Measurements from ENCODE around the gene ALDH3A2.
A peak's percentile ranks its signal among the peaks of the same experiment; 100 is the strongest.

ALDH3A2 gene

DNA sequence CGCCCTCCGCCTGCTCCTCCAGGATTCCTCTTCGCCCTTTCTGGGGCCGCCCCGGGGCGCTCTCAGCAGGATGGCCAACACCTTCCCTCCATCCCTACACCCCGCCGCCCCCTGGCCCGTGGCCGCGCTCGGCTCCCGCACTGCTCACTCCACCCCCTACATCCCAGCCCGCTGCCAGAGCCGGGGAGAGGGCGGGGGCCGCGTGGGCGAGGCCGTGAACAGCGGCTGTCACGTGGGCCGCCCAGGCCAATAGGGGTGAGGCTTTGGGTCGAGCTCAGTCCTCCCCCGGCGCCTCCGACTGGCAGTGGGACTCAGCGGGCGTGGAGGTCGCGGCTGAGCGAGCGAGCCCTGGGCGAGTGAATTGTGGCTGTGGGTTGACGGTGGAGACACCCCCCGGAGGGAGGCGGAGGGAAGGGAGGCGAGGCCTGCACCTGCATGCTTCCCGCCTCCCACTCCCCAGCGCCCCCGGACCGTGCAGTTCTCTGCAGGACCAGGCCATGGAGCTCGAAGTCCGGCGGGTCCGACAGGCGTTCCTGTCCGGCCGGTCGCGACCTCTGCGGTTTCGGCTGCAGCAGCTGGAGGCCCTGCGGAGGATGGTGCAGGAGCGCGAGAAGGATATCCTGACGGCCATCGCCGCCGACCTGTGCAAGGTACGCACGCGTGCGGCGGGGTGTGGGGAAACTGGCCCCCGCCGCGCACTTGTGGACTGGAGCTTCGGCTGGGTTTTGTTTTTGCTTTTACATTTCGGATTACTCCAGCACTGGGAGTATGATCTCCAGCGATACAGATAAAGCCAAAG is at the start of gene ALDH3A2:
Gene ALDH3A2, plus strand, starts transcription at position 277 of the 799 bp plus-strand sequence. Its CDS starts 221 bp downstream, at position 498.
- peak; percentile 93 for DNase-seq

DNA sequence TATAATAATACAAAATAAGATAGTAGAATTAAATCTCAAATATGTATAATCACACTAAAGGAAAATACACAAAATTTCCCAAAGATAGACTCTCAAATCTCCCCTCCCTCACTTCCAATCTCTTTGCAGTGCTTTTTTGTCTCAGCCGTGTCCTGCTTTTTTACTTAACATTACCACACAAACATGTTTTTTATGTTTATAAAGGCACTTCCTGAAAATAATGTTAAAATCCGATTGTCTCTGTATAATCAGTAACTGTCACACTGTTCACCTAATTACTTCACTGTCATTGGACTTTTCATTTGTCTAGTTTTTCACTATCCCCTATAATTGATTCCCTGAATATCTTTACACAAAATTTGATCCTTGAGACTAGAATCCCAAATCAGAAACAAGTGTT is 38.2 kb upstream of the ALDH3A2 start:
- no peak for DNase-seq

DNA sequence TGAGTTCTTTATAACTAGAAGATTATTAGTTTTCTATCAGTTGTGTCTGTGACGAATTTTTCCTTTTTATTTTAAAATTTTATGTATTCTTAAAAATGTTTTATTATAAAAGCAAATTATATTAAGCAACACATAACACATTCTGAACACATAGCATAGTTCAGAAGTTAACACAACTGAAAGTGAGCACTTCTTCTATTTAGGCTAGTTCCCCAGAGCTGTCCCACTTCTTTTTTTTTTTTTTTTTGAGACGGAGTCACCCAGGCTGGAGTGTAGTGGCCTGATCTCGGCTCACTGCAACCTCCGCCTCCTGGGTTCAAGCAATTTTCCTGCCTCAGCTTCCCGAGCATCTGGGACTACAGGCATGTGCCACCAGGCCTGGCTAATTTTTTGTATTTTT is 37.7 kb upstream of the ALDH3A2 start:
- no peak for DNase-seq

DNA sequence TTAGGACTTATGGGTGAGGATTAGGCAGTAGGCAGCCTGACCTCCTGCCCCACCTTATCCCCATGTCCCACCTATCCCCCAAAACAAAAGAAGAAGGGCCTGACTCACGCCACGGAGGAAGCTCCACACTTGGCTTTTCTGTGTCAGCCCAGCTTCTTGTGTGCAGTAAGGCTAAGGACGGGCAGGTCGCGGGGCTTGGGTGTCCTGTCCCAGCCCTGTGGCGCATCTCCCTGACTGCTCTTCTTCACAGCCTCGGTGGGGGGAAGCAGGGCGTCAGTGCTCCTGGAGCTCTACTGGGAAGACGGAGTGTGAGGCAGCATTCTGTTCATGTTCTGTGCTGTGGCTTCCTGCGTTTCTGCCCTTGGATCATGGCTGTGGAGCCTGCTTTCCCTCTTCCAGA is 34.6 kb upstream of the ALDH3A2 start:
- DNase-seq = no peak

GRCh38 chr17:19614900-19615299 is 33.7 kb upstream of the ALDH3A2 start:
- no peak for DNase-seq

GRCh38 chr17:19618015-19618414 is 30.5 kb upstream of the ALDH3A2 start:
- no peak for DNase-seq

- DNase-seq = no peak
These were observed 28.7 kb upstream of the ALDH3A2 start for GRCh38 chr17:19619705-19620325.

DNA sequence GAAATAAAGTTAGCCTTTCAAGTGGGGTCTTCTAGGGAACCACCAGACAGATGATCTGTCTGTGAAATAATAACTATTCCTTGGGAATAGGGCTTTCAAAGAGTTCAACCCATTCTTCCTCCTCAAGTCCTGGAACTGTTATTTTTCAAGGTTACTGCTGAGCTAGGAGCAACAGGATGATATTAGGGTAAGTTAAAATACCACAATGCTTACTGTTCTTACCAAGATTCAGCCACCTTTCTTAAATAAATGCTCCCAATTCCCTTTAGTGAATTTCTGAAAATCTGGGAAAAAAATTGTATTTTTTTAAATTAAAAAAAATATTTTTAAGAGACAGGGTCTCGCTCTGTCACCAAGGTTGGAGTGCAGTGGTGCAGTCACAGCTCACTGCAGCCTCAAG is 26.9 kb upstream of the ALDH3A2 start:
- DNase-seq = no peak

DNA sequence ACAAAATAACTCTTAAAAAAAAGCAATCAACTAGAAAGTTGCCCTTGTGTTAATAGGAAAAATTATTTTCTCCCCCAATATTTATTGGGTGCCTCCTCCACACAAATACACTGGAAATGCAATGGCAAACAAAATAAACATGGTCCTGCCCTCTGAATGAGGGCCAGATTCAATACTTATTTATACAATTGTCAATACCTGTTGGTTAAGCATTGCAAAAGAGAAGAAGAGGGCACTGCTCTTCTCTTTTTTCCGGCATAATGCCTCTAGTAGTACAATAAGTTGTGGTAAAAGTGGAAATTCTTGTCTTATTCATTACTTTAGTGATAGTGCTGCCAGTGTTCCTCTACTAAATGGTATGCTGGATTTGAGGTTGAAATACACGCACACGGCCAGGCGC is 22.5 kb upstream of the ALDH3A2 start:
- DNase-seq = no peak

- DNase-seq = no peak
These were observed 19.1 kb upstream of the ALDH3A2 start for GRCh38 chr17:19629449-19629848.

DNA sequence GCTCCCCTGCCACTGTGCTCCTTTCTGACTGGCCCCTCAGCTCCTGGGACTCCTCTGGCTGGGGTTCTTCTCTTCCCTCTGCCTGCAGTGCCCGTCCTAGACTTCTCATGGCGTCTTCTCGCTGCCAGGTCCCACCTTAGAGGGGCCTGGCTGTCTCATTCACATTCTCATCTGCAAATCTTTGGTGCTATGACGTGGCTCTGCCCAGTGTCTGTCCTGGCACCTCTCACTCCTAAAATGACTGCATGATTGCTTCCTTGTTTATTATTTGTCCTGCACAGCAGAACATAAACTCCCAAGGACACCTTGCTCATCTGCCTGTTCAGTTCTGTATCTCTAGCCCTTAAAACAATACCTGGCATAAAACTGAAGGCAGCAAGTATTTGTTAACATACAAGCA is 18.5 kb upstream of the ALDH3A2 start:
- DNase-seq = no peak

DNA sequence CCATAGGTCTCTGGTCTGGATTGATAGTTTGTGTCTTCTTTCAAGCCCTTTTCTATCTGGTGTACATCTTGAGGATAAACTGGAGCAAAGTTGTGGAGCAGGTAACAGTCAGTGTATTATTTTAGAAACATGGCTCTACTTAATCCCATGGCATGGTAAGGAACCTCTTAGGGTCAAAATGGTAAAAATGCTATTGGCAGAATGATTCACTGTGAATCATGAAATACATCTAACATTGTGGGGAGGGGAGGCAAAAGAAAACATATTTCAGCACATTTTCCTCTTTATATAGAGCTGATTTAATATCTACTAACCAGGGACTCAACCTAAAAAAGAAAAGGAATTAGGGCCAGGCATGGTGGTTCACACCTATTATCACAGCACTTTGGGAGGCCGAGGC is 17.9 kb upstream of the ALDH3A2 start:
- DNase-seq = no peak

DNA sequence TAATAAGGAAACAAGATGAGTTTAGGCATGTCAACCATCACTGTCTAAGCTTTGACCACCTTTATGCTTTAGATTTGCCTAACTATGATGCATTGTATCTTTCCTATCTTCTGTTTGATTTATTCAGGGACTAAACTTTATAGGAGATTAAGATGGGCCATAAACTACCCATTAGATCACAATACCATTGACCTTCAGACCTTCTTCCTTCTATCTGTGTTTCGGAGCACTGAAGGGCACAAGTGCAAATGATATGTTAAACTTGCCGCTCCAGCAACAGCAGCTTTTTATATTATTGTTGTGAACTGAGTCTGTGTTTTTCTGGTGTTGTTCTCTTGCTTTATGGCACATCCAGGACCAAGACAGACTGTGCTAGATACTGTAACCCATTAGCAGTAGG is 16.6 kb upstream of the ALDH3A2 start:
- no peak for DNase-seq

DNA sequence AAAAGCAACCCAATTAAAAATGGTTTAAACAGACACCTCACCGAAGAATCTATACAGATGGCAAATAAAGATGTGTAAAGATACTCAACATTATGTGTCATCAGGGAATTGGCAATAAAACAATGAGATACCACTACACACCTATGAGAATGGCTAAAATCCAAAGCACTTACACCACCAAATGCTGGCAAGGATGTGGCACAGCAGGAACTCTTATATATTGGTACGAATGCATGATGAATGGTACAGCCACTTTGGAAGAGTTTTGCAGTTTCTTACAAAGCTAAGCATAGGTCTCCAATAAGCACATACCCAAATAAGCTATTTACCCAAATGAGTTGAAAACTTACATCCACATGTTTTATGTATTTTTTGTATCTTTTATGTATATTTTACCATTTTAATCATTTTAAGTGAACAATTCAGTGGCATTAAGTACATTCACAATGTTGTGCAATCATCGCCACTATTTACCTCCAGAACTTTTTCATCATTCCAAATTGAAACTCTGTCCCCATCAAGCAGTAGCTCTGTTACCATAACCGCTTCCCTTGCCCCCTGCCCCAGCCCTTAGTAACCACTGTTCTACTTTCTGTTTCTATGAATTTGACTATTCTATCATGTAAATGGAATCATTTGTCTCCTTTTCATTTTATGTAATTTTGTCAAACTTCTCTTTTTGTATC is 6.7 kb upstream of the ALDH3A2 start:
- DNase-seq = no peak

DNA sequence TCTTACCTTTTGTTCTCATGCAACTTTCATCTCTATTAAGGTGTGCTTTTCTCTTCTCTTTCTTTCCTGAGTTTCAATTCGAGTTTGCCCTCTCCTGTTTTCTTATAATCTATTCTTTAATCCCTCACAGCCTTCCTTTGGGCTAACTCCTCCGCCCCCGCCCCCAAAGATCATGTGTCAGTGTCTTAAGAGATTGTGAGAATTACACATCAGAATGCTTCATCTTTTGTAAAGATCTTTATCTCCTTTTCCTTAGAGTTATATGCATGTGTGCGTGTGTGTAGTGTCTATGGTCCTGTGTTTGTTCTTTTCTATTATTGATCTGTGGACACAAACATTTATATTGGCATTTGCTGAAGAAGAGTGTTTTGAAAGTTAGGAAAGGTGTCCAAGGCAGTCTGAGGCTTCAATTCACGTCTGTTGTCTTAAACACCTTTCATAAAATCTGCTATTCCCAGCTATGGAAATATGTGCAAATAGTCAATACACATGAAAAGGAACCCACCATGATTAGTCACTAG is 6.1 kb upstream of the ALDH3A2 start:
- DNase-seq = no peak

- no peak for DNase-seq
These were observed 3.9 kb upstream of the ALDH3A2 start for GRCh38 chr17:19644493-19645210.

DNA sequence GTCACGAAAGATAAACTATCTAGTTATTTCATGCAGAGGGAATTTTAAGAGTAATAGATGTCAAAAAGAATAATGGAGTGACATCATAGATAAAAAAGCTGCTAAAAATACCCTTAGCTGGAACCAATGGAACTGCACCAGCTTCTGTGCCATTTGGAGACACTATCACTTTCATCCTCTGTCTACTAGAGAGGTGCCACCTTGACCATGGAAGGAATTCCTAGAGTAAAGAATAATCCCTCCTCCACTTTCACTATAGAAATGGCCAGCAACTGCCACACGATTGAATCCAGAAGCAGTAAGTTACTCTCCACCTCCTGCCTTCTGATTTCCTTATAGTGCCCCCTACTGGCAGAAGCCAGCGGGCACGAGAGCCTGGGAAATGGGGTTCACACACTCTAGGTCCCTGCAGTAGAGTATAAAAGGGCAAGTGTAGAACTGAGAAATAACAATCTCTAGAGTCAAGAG is 2.8 kb upstream of the ALDH3A2 start:
- DNase-seq = peak; percentile 60

GRCh38 chr17:19646788-19647696 is 1.5 kb upstream of the ALDH3A2 start:
- DNase-seq = no peak

- DNase-seq = peak; percentile 30
These were observed 665 bp upstream of the ALDH3A2 start for GRCh38 chr17:19647697-19648474.

GRCh38 chr17:19649274-19649541 is 657 bp downstream of the ALDH3A2 start:
- no peak for DNase-seq

- no peak for DNase-seq
These were observed 2.3 kb downstream of the ALDH3A2 start for GRCh38 chr17:19650826-19651225.

Measured in CD4-positive, alpha-beta T cell treated with Interleukin-4 for 4 hours (primary cell).